Smooth muscle cell (in vitro differentiated cells): ENCODE data around the gene MAP1A. TPM values are rescaled to one million over a fixed set of nuclear protein-coding genes. Genes with fewer than 3 reads are reported as not detected.

ENCODE experiments used
- DNase-seq: peaks from one replicate; lab custom pipeline; 2025; ENCODE audit not compliant: unreplicated experiment; lab: John Stamatoyannopoulos, UW
- H2AFZ ChIP-seq: fragments of 200-600 bp; sonication (generic); 2 replicates; pipeline ENCODE4 v1.6.0; 2016; ENCODE audit warnings: antibody characterized with exemption, low read depth, mild to moderate bottlenecking
- H3F3A ChIP-seq: fragments of 200-600 bp; sonication (generic); 2 replicates; pipeline ENCODE4 v1.6.0; 2017; ENCODE audit warnings: antibody characterized with exemption, low read depth
- H3K27ac ChIP-seq: fragments of 200-600 bp; sonication (generic); 2 replicates; pipeline ENCODE4 v1.5.1; 2016; ENCODE audit warnings: low read depth, mild to moderate bottlenecking
- H3K27me3 ChIP-seq: fragments of 200-600 bp; sonication (generic); 2 replicates; pipeline ENCODE4 v1.6.1; 2016; ENCODE audit warnings: low read depth, mild to moderate bottlenecking
- H3K36me3 ChIP-seq: fragments of 200-600 bp; sonication (generic); 2 replicates; pipeline ENCODE4 v1.5.1; 2016; ENCODE audit warnings: low read depth
- H3K4me1 ChIP-seq: fragments of 200-600 bp; sonication (generic); 2 replicates; pipeline ENCODE4 v1.5.1; 2016; ENCODE audit warnings: low read depth
- H3K4me2 ChIP-seq: fragments of 200-600 bp; sonication (generic); 2 replicates; pipeline ENCODE4 v1.6.0; 2016; ENCODE audit warnings: mild to moderate bottlenecking
- H3K4me3 ChIP-seq: fragments of 200-600 bp; sonication (generic); 2 replicates; pipeline ENCODE4 v1.5.1; 2016; ENCODE audit warnings: mild to moderate bottlenecking
- H3K79me2 ChIP-seq: fragments of 200-600 bp; sonication (generic); 2 replicates; pipeline ENCODE4 v1.6.0; 2016; ENCODE audit warnings: low read depth, mild to moderate bottlenecking
- H3K9ac ChIP-seq: fragments of 200-600 bp; sonication (generic); 2 replicates; pipeline ENCODE4 v1.6.0; 2016; ENCODE audit warnings: low read depth
- H3K9me3 ChIP-seq: fragments of 200-600 bp; sonication (generic); replicated peaks from 2 replicates; pipeline ENCODE4 v1.5.1; 2016; ENCODE audit warnings: low read depth
- H4K20me1 ChIP-seq: fragments of 200-600 bp; sonication (generic); 2 replicates; pipeline ENCODE4 v1.6.0; 2016; ENCODE audit warnings: low read depth
- WGBS: methylation state at CpG from one replicate; pipeline ENCODE4 v1.1.7; 2016; ENCODE audit warnings: low lambda C conversion rate; 5-methylcytosine and 5-hydroxymethylcytosine counted together
- polyA plus RNA-seq: library from polyadenylated mRNA; unstranded; fragments of >200 nt; fragmentation: Nextera tagmentation; extraction: Ambion mirVana; gene quantifications from 2 replicates; pipeline ENCODE4 v1.2.1, GENCODE V29; 2016
- total RNA-seq: library from RNA; depleted of rRNA; stranded (reverse); fragments of >200 nt; gene quantifications from 2 replicates; pipeline ENCODE4 v1.2.3, GENCODE V29; 2014
- TF ChIP-seq, protein P1 (sequence below): fragments of 200-600 bp; sonication (generic); IDR thresholded peaks from 2 replicates; pipeline ENCODE4 v1.5.1; 2017; ENCODE audit warnings: borderline replicate concordance, mild to moderate bottlenecking, antibody characterized with exemption; ENCODE audit not compliant: insufficient read depth, poor library complexity, severe bottlenecking

MAP1A gene
- total and polyA plus RNA-seq, 2 experiments from 2014 or later, result 14.6 to 27.1 TPM

- WGBS, result 94% methylated on average over 12 of the region's 12 CpGs
- Histone ChIP-seq H3K9me3 (no peaks in the 10 kb centered on the region), H3K9ac (no peak overlapping the region), H3K79me2 (no peaks in the 10 kb centered on the region), H2AFZ (no peak overlapping the region), H3K27ac (no peak overlapping the region), H3K4me1 (peaks cover 8% of the 10 kb centered on the region), H3K27me3 (no peaks in the 10 kb centered on the region), H3K36me3 (no peaks in the 10 kb centered on the region), H3K4me2 (no peak overlapping the region), H3F3A (no peaks in the 10 kb centered on the region), H4K20me1 (peaks cover 7% of the 10 kb centered on the region), H3K4me3 (no peak overlapping the region)
- DNase-seq, result no peak
- TF ChIP-seq, protein P1, sequence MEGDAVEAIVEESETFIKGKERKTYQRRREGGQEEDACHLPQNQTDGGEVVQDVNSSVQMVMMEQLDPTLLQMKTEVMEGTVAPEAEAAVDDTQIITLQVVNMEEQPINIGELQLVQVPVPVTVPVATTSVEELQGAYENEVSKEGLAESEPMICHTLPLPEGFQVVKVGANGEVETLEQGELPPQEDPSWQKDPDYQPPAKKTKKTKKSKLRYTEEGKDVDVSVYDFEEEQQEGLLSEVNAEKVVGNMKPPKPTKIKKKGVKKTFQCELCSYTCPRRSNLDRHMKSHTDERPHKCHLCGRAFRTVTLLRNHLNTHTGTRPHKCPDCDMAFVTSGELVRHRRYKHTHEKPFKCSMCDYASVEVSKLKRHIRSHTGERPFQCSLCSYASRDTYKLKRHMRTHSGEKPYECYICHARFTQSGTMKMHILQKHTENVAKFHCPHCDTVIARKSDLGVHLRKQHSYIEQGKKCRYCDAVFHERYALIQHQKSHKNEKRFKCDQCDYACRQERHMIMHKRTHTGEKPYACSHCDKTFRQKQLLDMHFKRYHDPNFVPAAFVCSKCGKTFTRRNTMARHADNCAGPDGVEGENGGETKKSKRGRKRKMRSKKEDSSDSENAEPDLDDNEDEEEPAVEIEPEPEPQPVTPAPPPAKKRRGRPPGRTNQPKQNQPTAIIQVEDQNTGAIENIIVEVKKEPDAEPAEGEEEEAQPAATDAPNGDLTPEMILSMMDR, result no peak
Measured at GRCh38 chr15:43527802-43528541, 10.6 kb downstream of the MAP1A start.

DNA sequence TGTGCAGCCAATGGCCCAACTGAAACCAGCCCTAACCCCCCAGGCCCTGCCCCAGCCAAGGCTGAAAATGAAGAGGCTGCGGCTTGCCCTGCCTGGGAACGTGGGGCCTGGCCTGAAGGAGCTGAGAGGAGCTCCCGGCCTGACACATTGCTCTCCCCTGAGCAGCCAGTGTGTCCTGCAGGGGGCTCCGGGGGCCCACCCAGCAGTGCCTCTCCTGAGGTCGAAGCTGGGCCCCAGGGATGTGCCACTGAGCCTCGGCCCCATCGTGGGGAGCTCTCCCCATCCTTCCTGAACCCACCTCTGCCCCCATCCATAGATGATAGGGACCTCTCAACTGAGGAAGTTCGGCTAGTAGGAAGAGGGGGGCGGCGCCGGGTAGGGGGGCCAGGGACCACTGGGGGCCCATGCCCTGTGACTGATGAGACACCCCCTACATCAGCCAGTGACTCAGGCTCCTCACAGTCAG lies 11.2 kb downstream of the MAP1A start:
- Histone ChIP-seq H3K4me2 (no peak overlapping the region), H3K9me3 (no peaks in the 10 kb centered on the region), H3K9ac (no peak overlapping the region), H3K27me3 (no peaks in the 10 kb centered on the region), H3K79me2 (no peaks in the 10 kb centered on the region), H3K4me1 (peaks cover 8% of the 10 kb centered on the region), H3K4me3 (no peak overlapping the region), H4K20me1 (peaks cover 7% of the 10 kb centered on the region), H3K27ac (no peak overlapping the region), H2AFZ (no peak overlapping the region), H3F3A (no peaks in the 10 kb centered on the region), H3K36me3 (no peaks in the 10 kb centered on the region)
- DNase-seq, result no peak
- TF ChIP-seq, protein P1, result no peak
- 91% methylated on average over 5 of the region's 11 CpGs for WGBS

DNA sequence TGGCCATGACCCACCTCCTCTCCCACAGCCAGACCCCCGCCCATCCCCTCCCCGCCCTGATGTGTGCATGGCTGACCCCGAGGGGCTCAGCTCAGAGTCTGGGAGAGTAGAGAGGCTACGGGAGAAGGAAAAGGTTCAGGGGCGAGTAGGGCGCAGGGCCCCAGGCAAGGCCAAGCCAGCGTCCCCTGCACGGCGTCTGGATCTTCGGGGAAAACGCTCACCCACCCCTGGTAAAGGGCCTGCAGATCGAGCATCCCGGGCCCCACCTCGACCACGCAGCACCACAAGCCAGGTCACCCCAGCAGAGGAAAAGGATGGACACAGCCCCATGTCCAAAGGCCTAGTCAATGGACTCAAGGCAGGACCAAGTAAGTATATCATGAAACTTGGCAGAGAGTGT lies 11.7 kb downstream of the MAP1A start:
- TF ChIP-seq, protein P1, result no peak
- DNase-seq, result no peak
- Histone ChIP-seq H3K9me3 (no peaks in the 10 kb centered on the region), H3K4me2 (no peak overlapping the region), H3K4me1 (peaks cover 8% of the 10 kb centered on the region), H3F3A (no peaks in the 10 kb centered on the region), H3K27ac (no peak overlapping the region), H3K4me3 (no peak overlapping the region), H3K27me3 (no peaks in the 10 kb centered on the region), H3K36me3 (no peaks in the 10 kb centered on the region), H2AFZ (no peak overlapping the region), H3K9ac (no peak overlapping the region), H3K79me2 (no peaks in the 10 kb centered on the region), H4K20me1 (peaks cover 7% of the 10 kb centered on the region)
- 96% methylated on average over 15 of the region's 15 CpGs for WGBS
